ENCODE data around the gene USP36. TPM values are rescaled to one million over a fixed set of nuclear protein-coding genes. Genes with fewer than 3 reads are reported as not detected.
"Not testable (repeated sequence)": the region's sequence is repeated elsewhere in the genome, so short reads cannot be mapped to it uniquely, and the experiment has no call there.

Gene USP36
- polyA plus RNA-seq, 10 donors = 25.0 to 43.7 (median 31.2) TPM

DNA sequence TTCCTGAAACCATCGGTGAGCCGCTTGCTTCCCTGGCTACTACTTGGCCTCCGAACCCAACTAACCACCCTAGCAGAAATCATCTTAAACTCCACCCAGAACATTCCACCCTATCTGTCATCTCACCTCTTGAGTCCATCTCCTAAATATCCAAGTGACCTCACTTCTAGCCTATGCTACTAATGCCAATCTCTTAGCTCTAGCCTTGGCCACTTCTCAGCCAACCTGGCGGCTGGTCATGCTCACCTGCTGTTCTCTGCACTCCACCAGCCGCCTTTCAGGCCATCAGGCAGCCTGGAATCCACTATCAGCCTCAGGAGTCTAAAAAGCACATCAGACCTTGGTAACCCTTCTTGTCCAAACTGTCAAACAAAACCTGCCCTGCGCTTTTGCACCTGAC lies 46.6 kb downstream of the USP36 start:
- DNase-seq = no peak

GRCh38 chr17:78793415-78793814 lies 47.2 kb downstream of the USP36 start:
- no peak for DNase-seq

DNA sequence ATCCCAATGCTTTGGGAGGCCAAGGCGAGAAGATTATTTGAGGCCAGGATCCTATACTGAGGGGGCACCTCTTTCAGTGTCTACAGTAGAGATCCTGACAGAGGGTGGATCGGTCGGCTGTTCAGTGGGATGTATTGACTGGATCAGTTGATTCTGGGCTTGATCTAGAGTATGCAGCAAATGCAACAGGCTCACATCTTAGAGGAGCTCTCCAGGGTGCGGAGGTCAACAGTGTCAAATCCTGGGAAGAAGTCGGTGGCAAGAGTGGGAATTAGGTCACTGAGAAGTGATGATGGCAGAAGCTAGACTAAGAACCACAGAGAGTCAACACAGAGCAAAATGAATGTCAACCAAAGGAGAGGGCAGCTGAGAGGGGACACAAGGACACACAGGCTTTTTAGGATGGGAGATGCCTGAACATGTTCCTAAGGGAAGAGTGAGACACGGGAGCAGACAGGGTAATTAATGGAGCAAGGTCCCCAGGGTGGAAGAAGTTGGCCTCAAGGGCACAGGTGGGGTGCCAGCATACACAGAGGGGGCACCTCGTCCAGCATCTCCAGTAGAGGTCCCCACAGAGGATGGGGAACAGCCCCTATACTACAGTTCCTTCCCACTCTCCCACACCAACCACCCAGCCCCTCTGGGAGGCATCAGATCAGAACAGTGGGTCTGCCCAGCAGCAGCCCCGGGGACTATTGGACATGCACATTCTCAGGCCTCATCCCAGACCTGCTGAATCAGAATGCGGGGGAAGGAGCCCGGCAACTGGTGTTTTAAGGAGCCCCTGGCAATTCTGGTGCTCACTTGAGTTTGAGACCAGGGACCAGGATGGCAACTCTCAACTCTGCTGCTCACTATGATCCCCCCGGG lies 48.5 kb downstream of the USP36 start:
- DNase-seq = no peak

GRCh38 chr17:78790552-78790951 lies 50.1 kb downstream of the USP36 start:
- no peak for DNase-seq

DNA sequence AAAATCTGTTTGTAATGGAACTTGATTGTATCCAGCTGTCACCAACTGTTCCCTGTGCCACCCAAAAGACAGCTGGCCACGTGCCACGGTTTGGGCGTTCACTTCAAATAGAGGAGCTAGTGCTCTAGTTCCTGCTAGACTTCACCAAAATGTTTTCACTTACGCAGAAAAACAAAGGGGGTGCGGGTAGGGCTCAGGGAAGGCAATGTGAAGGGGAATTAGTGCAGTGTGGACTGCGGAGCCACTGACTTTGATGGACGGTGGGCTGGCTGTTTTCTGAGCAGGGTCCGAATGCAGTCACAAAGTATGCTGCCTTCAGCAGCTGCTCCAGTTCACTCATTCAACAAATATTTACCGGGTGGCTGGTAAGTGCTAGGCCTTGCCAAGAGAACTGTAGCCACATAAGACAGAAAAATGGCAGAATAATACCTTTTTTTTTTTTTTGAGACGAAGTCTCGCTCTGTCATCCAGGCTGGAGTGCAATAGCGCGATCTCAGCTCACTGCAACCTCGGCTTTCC lies 50.9 kb downstream of the USP36 start:
- peak in 2 of 3 donors; percentile 67 to 79 for DNase-seq

DNA sequence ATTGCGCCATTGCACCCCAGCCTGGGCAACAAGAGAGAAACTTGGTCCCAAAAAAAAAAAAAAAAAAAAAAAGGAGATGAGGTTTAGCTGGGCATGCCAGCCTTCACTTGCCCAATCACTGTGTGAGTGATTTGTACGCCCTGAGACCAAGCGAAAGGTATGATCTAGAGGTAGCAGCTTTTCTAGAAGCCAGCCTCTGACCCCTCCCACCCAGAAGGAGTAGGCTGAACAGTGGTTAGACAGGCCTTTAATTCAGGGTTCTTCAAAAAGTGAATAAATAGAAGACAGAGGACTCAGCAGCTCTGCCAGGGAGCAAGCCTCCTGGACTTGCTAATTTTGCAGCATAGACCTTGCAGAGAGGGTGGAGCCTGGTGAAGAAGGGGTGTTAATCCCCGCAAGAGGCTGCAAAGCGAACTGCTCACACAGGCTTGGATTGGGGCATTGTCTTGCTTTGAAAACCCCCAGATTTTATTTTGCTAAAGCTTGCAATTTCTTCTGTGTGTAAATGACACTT lies 51.4 kb downstream of the USP36 start:
- no peak for DNase-seq

DNA sequence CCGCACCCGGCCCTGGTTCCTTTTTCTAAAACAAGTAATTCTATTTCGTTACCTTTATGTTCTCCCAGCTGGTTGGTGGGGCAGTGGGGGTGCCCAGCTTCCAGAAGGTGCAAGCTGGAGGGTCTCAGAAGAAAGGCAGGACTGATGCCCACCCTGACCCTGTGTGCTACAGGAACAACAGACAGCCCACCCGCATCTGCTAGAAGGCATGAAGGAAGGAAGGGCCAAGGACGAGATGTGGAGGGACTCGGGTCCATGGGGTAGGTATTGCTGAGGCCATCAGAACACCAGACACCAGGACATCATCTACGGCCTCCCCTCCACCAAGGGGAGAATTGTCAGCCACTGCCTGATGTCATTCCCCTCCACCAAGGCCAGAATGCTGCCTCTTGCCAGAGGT lies 52.2 kb downstream of the USP36 start:
- DNase-seq = no peak

DNA sequence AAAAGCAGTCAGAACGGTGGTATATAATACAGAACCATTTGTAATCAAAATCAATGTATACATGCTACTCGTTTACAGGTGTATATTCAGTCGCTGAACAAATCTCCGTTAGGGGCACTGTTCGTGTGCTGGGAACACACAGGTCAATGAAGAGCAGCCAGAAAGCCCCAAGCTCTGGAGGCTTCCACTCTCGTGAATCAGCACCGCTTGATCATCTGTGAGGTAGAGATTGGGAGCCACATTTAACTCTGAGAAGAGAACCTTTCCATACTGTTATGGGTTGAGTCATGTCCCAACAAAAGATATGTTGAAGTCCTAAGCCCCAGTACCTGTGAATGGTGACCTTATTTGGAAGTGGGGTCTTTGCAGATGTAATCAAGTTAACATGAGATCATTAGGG lies 53.2 kb downstream of the USP36 start:
- DNase-seq = no peak

DNA sequence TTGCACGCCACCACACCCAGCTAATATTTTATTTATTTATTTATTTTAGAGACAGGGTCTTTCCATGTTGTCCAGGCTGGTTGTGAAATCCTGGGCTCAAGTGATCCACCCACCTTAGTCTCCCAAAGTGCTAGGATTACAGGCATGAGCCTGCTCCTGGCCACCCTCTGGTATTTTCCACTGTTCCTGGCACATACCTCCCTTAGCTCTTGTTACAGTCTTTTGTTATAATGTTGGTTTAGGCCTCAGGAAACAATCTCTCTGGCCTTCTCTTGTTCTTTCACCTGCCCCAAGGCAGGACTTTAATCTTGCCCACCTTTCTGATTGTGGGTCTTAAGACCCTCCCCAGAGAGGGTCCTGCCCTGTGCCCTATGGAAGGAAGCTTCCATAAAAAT lies 55.0 kb downstream of the USP36 start:
- DNase-seq = no peak

DNA sequence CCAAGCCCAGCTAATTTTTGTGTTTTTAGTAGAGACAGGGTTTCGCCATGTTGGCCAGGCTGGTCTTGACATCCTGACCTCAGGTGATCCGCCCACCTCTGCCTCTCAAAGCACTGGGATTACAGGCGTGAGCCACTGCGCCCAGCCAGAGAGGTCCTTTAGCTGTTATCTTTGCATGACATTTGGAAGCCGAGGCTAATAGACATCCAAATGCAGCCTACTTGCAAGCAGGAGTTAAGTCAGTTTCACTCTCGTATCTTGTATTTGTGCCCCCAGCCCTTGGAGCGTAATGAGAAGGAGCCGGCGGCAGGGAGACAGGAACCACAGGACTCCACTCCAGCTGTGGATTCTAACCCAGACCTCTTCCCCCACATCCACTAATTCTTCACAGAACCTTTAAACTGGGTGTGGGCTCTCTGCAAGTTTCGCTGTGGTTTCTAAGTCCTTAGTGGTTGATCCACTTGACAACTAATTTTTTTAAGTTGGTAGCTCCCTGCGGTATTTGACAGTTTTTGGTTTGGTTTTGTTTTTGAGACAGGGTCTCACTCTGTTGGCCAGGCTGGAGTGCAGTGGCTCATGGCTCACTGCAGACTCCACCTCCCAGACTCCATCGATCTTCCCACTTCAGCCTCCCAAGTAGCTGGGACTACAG lies 55.5 kb downstream of the USP36 start:
- no peak for DNase-seq

GRCh38 chr17:78784352-78784751 lies 56.3 kb downstream of the USP36 start:
- DNase-seq = no peak

- no peak for DNase-seq
Observed at GRCh38 chr17:78783711-78784324, 56.8 kb downstream of the USP36 start.

DNA sequence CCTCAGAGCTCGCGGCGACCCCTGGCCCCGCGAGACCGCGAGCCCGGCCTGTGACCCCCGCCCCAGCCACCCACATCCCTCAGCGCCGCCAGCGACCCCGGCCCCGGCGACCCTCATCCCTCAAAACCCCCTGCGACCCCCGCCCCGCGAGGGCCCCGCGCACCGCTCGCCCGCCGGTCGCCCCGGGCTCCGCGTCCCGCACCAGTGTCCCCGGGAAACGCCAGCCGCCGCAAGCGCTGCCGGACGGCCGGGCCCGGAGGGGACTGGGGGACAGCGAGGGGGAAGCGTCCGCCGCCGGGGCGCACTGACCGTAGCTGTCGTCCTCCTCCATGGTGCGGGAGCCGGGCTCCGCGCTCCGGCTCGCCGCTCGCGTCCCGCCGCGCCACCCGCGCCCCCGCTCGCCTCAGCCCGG lies 58.7 kb downstream of the USP36 start, which contains the start of gene CYTH1:
Gene CYTH1 (minus strand): TSS at position 381 of the 412 bp plus-strand sequence. CDS start 50 bp downstream, at position 331.
- DNase-seq = no peak

GRCh38 chr17:78781104-78781892 lies 59.3 kb downstream of the USP36 start:
- peak in 1 of 3 donors; percentile 68 for DNase-seq

GRCh38 chr17:78780335-78780734 lies 60.3 kb downstream of the USP36 start:
- no peak for DNase-seq

GRCh38 chr17:78779850-78780249 lies 60.8 kb downstream of the USP36 start:
- no peak for DNase-seq

DNA sequence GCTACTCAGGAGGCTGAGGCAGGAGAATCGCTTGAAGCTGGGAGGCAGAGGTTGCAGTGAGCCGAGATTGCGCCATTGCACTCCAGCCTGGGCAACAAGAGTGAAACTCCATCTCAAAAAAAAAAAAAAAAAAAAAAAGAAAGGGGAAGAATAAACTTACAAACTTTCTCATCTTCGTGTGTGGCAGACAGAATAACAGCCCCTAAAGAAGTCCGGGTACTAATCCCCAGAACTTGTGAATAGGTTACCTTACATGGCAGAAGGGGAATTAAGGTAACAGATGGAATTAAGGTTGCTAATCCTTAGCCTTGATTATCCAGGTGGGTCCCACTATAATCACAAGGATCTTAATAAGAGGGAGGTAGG lies 61.3 kb downstream of the USP36 start:
- not testable (repeated sequence) for DNase-seq

- no peak for DNase-seq
Observed at GRCh38 chr17:78777881-78778280, 62.7 kb downstream of the USP36 start.

DNA sequence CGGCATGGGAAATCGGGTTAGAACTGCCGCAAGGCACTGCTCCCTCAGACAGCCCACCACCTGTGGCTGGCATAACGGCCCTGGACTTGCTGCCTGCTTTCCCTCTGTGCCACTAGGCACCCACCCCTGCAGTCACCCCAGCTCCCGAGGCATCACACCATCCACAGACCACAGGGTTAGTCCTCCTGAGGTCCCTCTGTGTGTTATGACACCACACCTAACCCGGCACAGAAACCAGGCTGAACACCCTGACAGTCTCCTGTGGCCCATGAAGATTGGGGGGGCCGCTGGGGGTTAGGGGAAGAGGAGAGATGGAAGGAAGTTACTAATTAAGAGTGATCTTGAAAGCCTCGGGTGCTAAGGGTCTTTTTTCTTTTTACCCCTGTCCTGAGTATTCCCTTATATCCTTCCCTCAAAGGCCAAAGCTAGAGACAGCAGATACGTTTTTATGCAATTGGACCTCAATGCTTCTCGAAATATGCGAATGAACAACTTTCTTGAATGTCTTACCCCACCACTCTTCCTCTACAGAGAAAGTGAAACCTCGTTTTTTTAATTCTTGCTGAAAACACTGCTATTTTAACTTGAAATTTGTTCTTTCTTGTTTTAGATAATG lies 65.5 kb downstream of the USP36 start:
- DNase-seq = no peak

DNA sequence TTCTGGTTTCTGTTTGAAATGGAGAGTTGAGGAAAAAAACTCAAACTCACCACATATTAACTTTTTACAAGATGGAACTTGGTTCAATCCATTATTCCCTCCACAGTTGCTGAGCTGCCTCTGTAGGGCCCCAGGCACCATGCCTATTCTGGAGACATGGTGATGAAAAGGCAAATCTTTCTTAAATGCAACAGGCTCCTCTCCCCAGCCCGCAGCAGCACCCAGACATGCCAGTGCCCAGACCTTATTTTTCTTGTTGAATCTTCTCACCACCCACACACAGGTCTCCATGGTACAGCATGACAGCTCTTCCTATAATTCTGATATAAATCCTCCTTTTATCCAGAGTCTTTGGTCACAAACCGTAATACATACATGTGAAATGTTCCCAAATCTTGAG lies 66.2 kb downstream of the USP36 start:
- no peak for DNase-seq

- no peak for DNase-seq
Observed at GRCh38 chr17:78771758-78772382, 68.7 kb downstream of the USP36 start.
